SJCRH30 (cell line): Measurements from ENCODE around the gene OSBPL6. TPM values are rescaled to one million over a fixed set of nuclear protein-coding genes. Genes with fewer than 3 reads are reported as not detected.
A peak's percentile ranks its signal among the peaks of the same experiment; 100 is the strongest.

Source experiments
- DNase-seq, 2 experiments: peaks; one replicate each; pipeline ENCODE4 v3.0.0-alpha.2; 2015 to 2020
- H3K27ac ChIP-seq: fragments of 250-450 bp; sonication (Bioruptor Pico); 2 replicates; pipeline ENCODE4 v1.5.1; 2020; ENCODE audit warnings: mild to moderate bottlenecking, moderate library complexity
- H3K27me3 ChIP-seq: fragments of 250-450 bp; sonication (Bioruptor Pico); 2 replicates; pipeline ENCODE4 v1.5.1; 2020; ENCODE audit warnings: mild to moderate bottlenecking, moderate library complexity
- H3K36me3 ChIP-seq: fragments of 250-450 bp; sonication (Bioruptor Pico); 2 replicates; pipeline ENCODE4 v1.5.1; 2020; ENCODE audit warnings: mild to moderate bottlenecking, moderate library complexity
- H3K4me1 ChIP-seq: fragments of 250-450 bp; sonication (Bioruptor Pico); 2 replicates; pipeline ENCODE4 v1.5.1; 2020; ENCODE audit warnings: mild to moderate bottlenecking, moderate library complexity
- H3K4me3 ChIP-seq: fragments of 250-450 bp; sonication (Bioruptor Pico); 2 replicates; pipeline ENCODE4 v1.5.1; 2020; ENCODE audit warnings: mild to moderate bottlenecking, moderate library complexity
- H3K9me3 ChIP-seq: fragments of 250-450 bp; sonication (Bioruptor Pico); replicated peaks from 2 replicates; pipeline ENCODE4 v1.5.1; 2020; ENCODE audit warnings: mild to moderate bottlenecking, moderate library complexity
- total RNA-seq: library from RNA; depleted of rRNA; stranded (reverse); fragments of >200 nt; shearing (Covaris generic); gene quantifications from 2 replicates; pipeline ENCODE4 v1.2.3, GENCODE V29; 2014

Gene OSBPL6
- total RNA-seq, 1 experiment from 2014 or later, result 14.6 TPM

DNA sequence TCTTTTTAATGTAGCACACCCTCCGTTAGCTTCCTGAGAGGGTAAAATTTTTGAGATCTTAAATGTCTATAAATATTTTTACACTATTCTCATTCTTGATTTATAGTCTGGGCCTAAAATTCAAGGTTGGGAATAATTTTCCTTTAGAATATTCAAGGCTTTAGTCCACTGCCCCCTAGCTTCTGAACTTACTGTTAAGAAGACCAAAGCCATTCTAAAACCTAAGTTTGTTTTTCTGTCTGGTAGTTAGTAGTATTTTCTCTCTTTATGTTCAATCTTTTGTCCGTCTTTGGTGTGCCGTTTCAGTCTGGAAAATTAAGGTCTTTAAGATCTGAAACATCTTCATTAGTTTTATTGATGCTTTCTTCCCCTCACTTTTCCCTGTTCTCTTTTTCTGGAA is 14.5 kb downstream of the OSBPL6 start:
- no peak for DNase-seq
- Histone ChIP-seq H3K9me3 (no peaks in the 10 kb centered on the region), H3K4me1 (peaks cover 11% of the 10 kb centered on the region)

GRCh38 chr2:178211460-178211859 is 17.1 kb downstream of the OSBPL6 start:
- H3K27ac ChIP-seq, result no peak overlapping the region
- peaks cover 6% of the 10 kb centered on the region; the same call in 1 of the 2 replicates for H3K4me1 ChIP-seq
- H3K4me3 ChIP-seq, result no peak overlapping the region
- H3K9me3 ChIP-seq, result no peaks in the 10 kb centered on the region
- H3K36me3 ChIP-seq, result no peaks in the 10 kb centered on the region
- no peak for DNase-seq
- no peaks in the 10 kb centered on the region for H3K27me3 ChIP-seq

More for the DNA sequence above, 14.5 kb downstream of the OSBPL6 start:
- no peak overlapping the region for H3K27ac ChIP-seq
- no peaks in the 10 kb centered on the region for H3K36me3 ChIP-seq
- H3K4me3 ChIP-seq, result no peak overlapping the region
- no peaks in the 10 kb centered on the region for H3K27me3 ChIP-seq

DNA sequence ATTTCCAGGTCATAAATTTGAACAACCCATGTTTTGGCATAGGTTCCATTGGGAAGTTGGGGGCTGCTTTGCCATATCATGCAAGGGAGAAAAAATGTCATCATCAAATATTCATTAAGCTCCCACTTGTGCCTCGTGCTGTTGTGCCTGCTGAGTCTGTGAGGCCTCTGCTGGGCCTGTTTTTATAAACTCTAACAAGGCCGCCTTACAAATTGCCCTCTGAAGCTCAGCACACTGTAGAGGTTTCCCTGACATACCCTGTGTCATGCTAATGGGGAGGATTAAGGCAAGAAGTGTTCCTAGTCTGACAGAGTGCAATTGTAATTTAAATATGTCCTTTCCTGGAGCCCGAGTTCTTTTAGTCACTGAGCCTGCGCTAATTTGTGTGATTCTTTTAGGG is 17.6 kb downstream of the OSBPL6 start:
- H3K9me3 ChIP-seq, result no peaks in the 10 kb centered on the region
- no peak overlapping the region for H3K27ac ChIP-seq
- peaks cover 6% of the 10 kb centered on the region; the same call in 1 of the 2 replicates for H3K4me1 ChIP-seq

GRCh38 chr2:178213991-178214390 is 19.7 kb downstream of the OSBPL6 start:
- peaks cover 3% of the 10 kb centered on the region; the same call in 1 of the 2 replicates for H3K4me1 ChIP-seq
- H3K27me3 ChIP-seq, result no peaks in the 10 kb centered on the region
- H3K9me3 ChIP-seq, result no peaks in the 10 kb centered on the region
- no peak for DNase-seq
- no peaks in the 10 kb centered on the region for H3K36me3 ChIP-seq
- no peak overlapping the region for H3K4me3 ChIP-seq
- H3K27ac ChIP-seq, result no peak overlapping the region

More for the DNA sequence above, 17.6 kb downstream of the OSBPL6 start:
- no peaks in the 10 kb centered on the region for H3K27me3 ChIP-seq
- no peak for DNase-seq
- no peak overlapping the region for H3K4me3 ChIP-seq
- H3K36me3 ChIP-seq, result no peaks in the 10 kb centered on the region

- no peak for DNase-seq
- Histone ChIP-seq H3K36me3 (no peaks in the 10 kb centered on the region), H3K4me3 (no peak overlapping the region), H3K27ac (no peak overlapping the region), H3K4me1 (no peaks in the 10 kb centered on the region), H3K27me3 (no peaks in the 10 kb centered on the region), H3K9me3 (no peaks in the 10 kb centered on the region)
Measured at GRCh38 chr2:178219247-178219646, 24.9 kb downstream of the OSBPL6 start.

- Histone ChIP-seq H3K4me1 (peaks cover 9% of the 10 kb centered on the region), H3K9me3 (no peaks in the 10 kb centered on the region), H3K4me3 (no peak overlapping the region), H3K27me3 (no peaks in the 10 kb centered on the region), H3K36me3 (no peaks in the 10 kb centered on the region), H3K27ac (no peak overlapping the region)
- DNase-seq, result no peak
Measured at GRCh38 chr2:178220814-178221213, 26.5 kb downstream of the OSBPL6 start.

GRCh38 chr2:178221556-178221955 is 27.2 kb downstream of the OSBPL6 start:
- no peak for DNase-seq
- Histone ChIP-seq H3K27me3 (no peaks in the 10 kb centered on the region), H3K36me3 (no peaks in the 10 kb centered on the region), H3K27ac (no peak overlapping the region), H3K9me3 (no peaks in the 10 kb centered on the region), H3K4me3 (no peak overlapping the region), H3K4me1 (peaks cover 9% of the 10 kb centered on the region)

DNA sequence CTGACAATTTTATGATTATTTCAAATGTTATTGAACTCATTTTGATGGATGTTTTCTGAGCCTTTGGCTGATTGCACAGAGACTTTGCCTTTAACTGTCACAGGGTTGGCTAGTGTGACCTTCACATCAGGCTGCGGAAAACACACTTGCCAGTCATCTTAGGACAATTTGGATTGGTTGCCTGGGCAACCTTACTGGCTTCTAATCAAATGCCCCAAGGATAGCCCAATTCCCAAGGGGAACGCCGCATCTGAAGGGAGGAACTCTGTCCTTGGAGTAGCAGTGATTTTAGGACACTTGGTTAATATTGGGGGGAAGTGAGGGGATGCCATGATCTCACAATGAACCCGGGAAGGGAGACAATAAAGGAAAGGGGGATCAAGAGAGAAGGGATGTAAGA is 29.5 kb downstream of the OSBPL6 start:
- Histone ChIP-seq H3K27ac (no peak overlapping the region), H3K9me3 (no peaks in the 10 kb centered on the region), H3K4me1 (peaks cover 13% of the 10 kb centered on the region), H3K4me3 (no peak overlapping the region), H3K27me3 (no peaks in the 10 kb centered on the region), H3K36me3 (no peaks in the 10 kb centered on the region)
- DNase-seq, result no peak

DNA sequence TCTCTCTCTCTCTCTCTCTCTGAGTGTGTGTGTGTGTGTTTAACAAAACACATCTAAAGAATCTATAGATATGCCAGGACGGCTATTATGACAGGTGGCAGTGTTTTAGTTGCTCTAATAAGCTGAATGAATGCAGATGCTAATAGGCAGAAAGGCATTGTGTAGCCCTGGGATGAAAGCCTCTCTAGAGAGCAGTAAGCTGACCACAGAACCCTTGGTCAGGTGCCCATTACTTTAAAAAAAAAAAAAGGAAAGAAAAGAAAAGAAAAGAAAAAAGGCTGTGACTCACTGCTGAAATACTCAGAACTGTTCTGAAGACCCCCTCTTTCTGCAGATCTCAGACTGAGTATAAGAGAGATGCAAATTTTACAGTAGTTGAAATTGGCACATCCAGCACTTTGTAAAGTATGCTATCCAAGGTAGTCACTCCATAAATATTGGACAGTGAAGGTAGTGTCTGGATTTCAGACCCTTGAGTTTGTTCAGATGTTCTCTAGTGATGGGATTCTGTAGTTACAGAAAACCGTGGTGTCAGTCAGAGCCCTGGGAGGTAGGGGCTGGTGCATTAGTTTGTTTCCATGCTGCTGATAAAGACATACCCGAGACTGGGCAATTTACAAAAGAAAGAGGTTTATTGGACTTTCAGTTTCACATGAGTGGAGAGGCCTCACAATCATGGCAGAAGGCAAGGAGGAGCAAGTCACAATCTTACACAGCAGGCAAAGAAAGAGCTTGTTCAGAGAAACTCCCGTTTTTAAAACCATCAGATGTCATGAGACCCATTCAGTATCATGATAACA is 30.9 kb downstream of the OSBPL6 start:
- Histone ChIP-seq H3K4me1 (peaks cover 13% of the 10 kb centered on the region), H3K27ac (no peak overlapping the region), H3K36me3 (no peaks in the 10 kb centered on the region), H3K4me3 (no peak overlapping the region), H3K27me3 (no peaks in the 10 kb centered on the region), H3K9me3 (no peaks in the 10 kb centered on the region)
- peak; percentile 22 to 57 for DNase-seq

DNA sequence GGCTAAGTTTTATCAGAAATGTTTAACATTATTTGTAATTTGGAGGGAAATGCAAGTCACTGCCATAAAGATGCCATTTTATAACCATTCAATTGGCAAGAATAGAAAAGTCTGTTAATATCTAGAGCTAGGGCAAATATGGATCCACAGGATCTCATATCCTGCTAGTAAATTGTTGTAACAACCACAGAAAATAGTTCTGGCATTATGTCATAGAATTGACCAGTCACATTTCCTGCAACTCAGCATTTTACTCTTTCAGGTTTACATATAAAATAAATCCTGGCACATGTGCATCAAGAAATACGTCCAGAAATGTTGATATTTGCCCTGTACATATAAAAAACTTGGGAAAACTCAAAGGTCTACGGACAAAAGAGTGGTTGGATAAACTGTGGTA is 32.9 kb downstream of the OSBPL6 start:
- DNase-seq, result no peak
- Histone ChIP-seq H3K27ac (peak overlapping the region; percentile 15; the same call in 1 of the 2 replicates), H3K36me3 (no peaks in the 10 kb centered on the region), H3K4me1 (peaks cover 13% of the 10 kb centered on the region), H3K4me3 (no peak overlapping the region), H3K27me3 (no peaks in the 10 kb centered on the region), H3K9me3 (no peaks in the 10 kb centered on the region)

- Histone ChIP-seq H3K36me3 (no peaks in the 10 kb centered on the region), H3K4me3 (no peak overlapping the region), H3K9me3 (no peaks in the 10 kb centered on the region), H3K4me1 (peaks cover 8% of the 10 kb centered on the region), H3K27me3 (no peaks in the 10 kb centered on the region), H3K27ac (no peak overlapping the region)
- no peak for DNase-seq
Measured at GRCh38 chr2:178229927-178230326, 35.6 kb downstream of the OSBPL6 start.

DNA sequence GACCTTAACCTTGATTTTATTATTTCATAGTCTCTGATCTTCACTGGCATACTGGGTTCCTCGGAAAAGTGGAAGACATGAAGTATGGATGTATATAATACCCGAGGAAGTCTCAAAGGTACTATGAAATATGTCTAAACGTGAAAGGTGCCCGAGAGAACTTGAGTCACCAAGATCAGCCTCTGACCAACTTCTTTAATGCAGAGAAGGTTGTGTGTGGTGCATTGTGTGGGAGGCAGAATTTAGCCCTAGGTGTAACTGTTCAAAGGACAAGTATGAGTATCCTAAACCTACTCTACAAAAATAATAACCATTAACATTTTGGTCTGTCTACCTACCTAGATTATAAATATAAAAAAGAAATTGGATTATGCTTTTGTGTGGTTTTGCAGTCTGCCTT is 36.1 kb downstream of the OSBPL6 start:
- DNase-seq, result no peak
- no peaks in the 10 kb centered on the region for H3K27me3 ChIP-seq
- no peak overlapping the region for H3K27ac ChIP-seq
- no peak overlapping the region for H3K4me3 ChIP-seq
- H3K9me3 ChIP-seq, result no peaks in the 10 kb centered on the region
- no peaks in the 10 kb centered on the region for H3K36me3 ChIP-seq
- H3K4me1 ChIP-seq, result peaks cover 6% of the 10 kb centered on the region

GRCh38 chr2:178233428-178233827 is 39.1 kb downstream of the OSBPL6 start:
- no peak for DNase-seq
- Histone ChIP-seq H3K27ac (no peak overlapping the region), H3K4me3 (no peak overlapping the region), H3K36me3 (no peaks in the 10 kb centered on the region), H3K27me3 (no peaks in the 10 kb centered on the region), H3K4me1 (no peaks in the 10 kb centered on the region), H3K9me3 (no peaks in the 10 kb centered on the region)

DNA sequence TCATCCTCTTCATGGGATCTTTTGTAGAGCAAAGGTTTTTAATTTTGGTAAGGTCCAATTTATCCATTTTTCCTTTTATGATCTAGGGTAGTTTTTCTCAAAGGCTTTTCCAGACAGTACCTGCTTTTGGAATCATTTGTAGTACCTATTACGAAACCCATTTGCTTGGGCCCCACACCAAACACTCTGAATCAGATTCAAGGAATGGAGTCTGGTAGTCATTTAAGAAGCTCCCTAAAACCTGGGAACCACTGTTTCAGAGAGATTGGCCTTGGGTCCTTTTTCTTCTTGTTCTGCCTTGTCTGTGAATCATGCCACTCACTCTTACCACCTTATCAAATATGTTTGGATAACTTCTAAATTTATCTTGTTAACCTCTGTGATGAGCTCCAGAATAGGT is 40.3 kb downstream of the OSBPL6 start:
- H3K36me3 ChIP-seq, result no peaks in the 10 kb centered on the region
- no peak for DNase-seq
- H3K27me3 ChIP-seq, result no peaks in the 10 kb centered on the region
- no peak overlapping the region for H3K27ac ChIP-seq
- no peaks in the 10 kb centered on the region for H3K9me3 ChIP-seq
- no peaks in the 10 kb centered on the region for H3K4me1 ChIP-seq
- H3K4me3 ChIP-seq, result no peak overlapping the region

- no peaks in the 10 kb centered on the region for H3K9me3 ChIP-seq
- no peak overlapping the region for H3K4me3 ChIP-seq
- H3K27ac ChIP-seq, result no peak overlapping the region
- H3K4me1 ChIP-seq, result peaks cover 9% of the 10 kb centered on the region
- no peak for DNase-seq
- no peaks in the 10 kb centered on the region for H3K36me3 ChIP-seq
- no peaks in the 10 kb centered on the region for H3K27me3 ChIP-seq
Measured at GRCh38 chr2:178237488-178238153, 43.3 kb downstream of the OSBPL6 start.
